Transverse colon (tissue), 4 donors: ENCODE measurements around the gene PALLD. TPM values are rescaled to one million over a fixed set of nuclear protein-coding genes. Genes with fewer than 3 reads are reported as not detected.

ENCODE experiments used
- DNase-seq: peaks from one replicate; pipeline ENCODE4 v3.0.0-alpha.2; 2019
- H3K27ac ChIP-seq, 4 donors: fragments of 200-600 bp; sonication (generic); 2 replicates each; pipeline ENCODE4 v1.5.1; 2016 to 2018; ENCODE audit warnings: inconsistent platforms in 4 of 4
- H3K27me3 ChIP-seq: fragments of 200-600 bp; sonication (generic); 2 replicates; pipeline ENCODE4 v1.5.1; 2017; ENCODE audit warnings: inconsistent platforms
- H3K36me3 ChIP-seq, 4 donors: fragments of 200-600 bp; sonication (generic); 2 replicates each; pipeline ENCODE4 v1.5.1; 2017 to 2019; ENCODE audit warnings: inconsistent platforms in 4 of 4
- H3K4me1 ChIP-seq, 4 donors: fragments of 200-600 bp; sonication (generic); 2 replicates each; pipeline ENCODE4 v1.5.1; 2017 to 2020; ENCODE audit warnings: inconsistent platforms in 4 of 4
- H3K4me3 ChIP-seq, 4 donors: fragments of 200-600 bp; sonication (generic); 1 replicate in 1 of 4; 2 replicates in 3 of 4; pipeline versions ENCODE4 v1.5.1 to v1.6.1; 2017 to 2019; ENCODE audit warnings: inconsistent platforms in 4 of 4
- H3K9me3 ChIP-seq, 2 donors: fragments of 200-600 bp; sonication (generic); 2 replicates each; pipeline ENCODE4 v1.5.1; 2017 to 2019; ENCODE audit warnings: inconsistent platforms in 2 of 2
- CTCF ChIP-seq, 5 experiments: fragments of 200-600 bp in 3 of 5; fragments of 450-650 bp in 2 of 5; sonication (generic) in 3 of 5; IDR thresholded peaks; 1 replicate in 2 of 5; 2 replicates in 3 of 5; pipeline ENCODE4 v1.5.1; 2016 to 2017; ENCODE audit warnings: antibody characterized with exemption in 5 of 5, inconsistent platforms in 3 of 5, mild to moderate bottlenecking in 2 of 5, moderate library complexity in 1 of 5
- EP300 ChIP-seq: sonication (generic); formaldehyde crosslinking; IDR thresholded peaks from one replicate; pipeline ENCODE4 v1.6.1; 2017; ENCODE audit warnings: antibody characterized with exemption, low read depth
- POLR2A ChIP-seq: fragments of 450-650 bp; IDR thresholded peaks from one replicate; pipeline ENCODE4 v1.6.1; 2016; ENCODE audit warnings: antibody characterized with exemption, mild to moderate bottlenecking, moderate library complexity
- POLR2AphosphoS5 ChIP-seq, 3 donors: sonication (generic); formaldehyde crosslinking; IDR thresholded peaks; one replicate each; pipeline ENCODE4 v1.6.1; 2016; ENCODE audit warnings: antibody characterized with exemption in 3 of 3
- WGBS, 2 donors: methylation state at CpG; one replicate each; pipeline ENCODE4 v1.1.5; 2018; ENCODE audit warnings: low coverage in 1 of 2; 5-methylcytosine and 5-hydroxymethylcytosine counted together
- in situ Hi-C, 4 donors: fragments of 200-750 bp; cut with MboI; loops; one replicate each; pipeline versions ENCODE4 v1.15.0 to v1.15.1; 2017; ENCODE audit warnings: low sequenced_read_pairs in 3 of 4, low pct_ligation_motif_present in 1 of 4, low pct_unique_long_range_greater_than_20kb in 1 of 4
- intact Hi-C: fragments of 100-400 bp; cut with DNase I; formaldehyde crosslinking; loops from one replicate; pipeline ENCODE4 v1.15.1; 2023; ENCODE audit warnings: low total_unique reads
- total RNA-seq, 4 donors: library from RNA; depleted of rRNA; stranded (reverse); fragments of >200 nt; gene quantifications; one replicate each; pipeline ENCODE4 v1.1.0, GENCODE V29; 2016

PALLD gene
- total RNA-seq, 4 donors from 2014 or later, result 230 to 309 (median 278) TPM

- H3K36me3 ChIP-seq, result no peaks in the 10 kb centered on the region
- H3K27me3 ChIP-seq, result no peaks in the 10 kb centered on the region
- no peaks in the 10 kb centered on the region for H3K9me3 ChIP-seq
- H3K4me3 ChIP-seq, result no peak overlapping the region
- intact Hi-C loops, result no loop called here
- in situ Hi-C loops, result no loop called here
- no peak for DNase-seq
- H3K27ac ChIP-seq, result no peak overlapping the region
- H3K4me1 ChIP-seq, result no peaks in the 10 kb centered on the region
- TF ChIP-seq EP300 (no peak), POLR2A (no peak), CTCF (IDR thresholded peaks at IDR 0.05) (no peak), POLR2AphosphoS5 (IDR thresholded peaks at IDR 0.05) (no peak)
- 85 to 88% methylated on average over 8 of the region's 8 CpGs for WGBS, 2 donors
Measured at GRCh38 chr4:168528131-168528949, 31.5 kb downstream of the PALLD start.

- Histone ChIP-seq H3K4me3 (no peak overlapping the region), H3K27ac (no peak overlapping the region), H3K36me3 (no peaks in the 10 kb centered on the region), H3K27me3 (no peaks in the 10 kb centered on the region), H3K9me3 (no peaks in the 10 kb centered on the region), H3K4me1 (no peaks in the 10 kb centered on the region)
- intact Hi-C loops, result no loop called here
- WGBS, 2 donors, result 88 to 92% methylated on average over 6 of the region's 6 CpGs
- no peak for TF ChIP-seq EP300
- TF ChIP-seq POLR2AphosphoS5 (IDR thresholded peaks at IDR 0.05), result no peak
- TF ChIP-seq CTCF (IDR thresholded peaks at IDR 0.05), result no peak
- TF ChIP-seq POLR2A, result no peak
- in situ Hi-C loops, result no loop called here
- DNase-seq, result no peak
Measured at GRCh38 chr4:168529257-168529656, 32.4 kb downstream of the PALLD start.

GRCh38 chr4:168531305-168531704 lies 34.5 kb downstream of the PALLD start:
- DNase-seq, result no peak
- no peaks in the 10 kb centered on the region for H3K27me3 ChIP-seq
- TF ChIP-seq EP300 (no peak), POLR2A (no peak), POLR2AphosphoS5 (IDR thresholded peaks at IDR 0.05) (no peak), CTCF (IDR thresholded peaks at IDR 0.05) (no peak)
- no peaks in the 10 kb centered on the region for H3K4me1 ChIP-seq
- in situ Hi-C loops, result no loop called here
- intact Hi-C loops, result no loop called here
- no peaks in the 10 kb centered on the region for H3K36me3 ChIP-seq
- no peak overlapping the region for H3K27ac ChIP-seq
- H3K9me3 ChIP-seq, result no peaks in the 10 kb centered on the region
- WGBS, 2 donors, result 73 to 89% methylated on average over 4 of the region's 4 CpGs
- no peak overlapping the region for H3K4me3 ChIP-seq

- intact Hi-C loops, result no loop called here
- Histone ChIP-seq H3K9me3 (no peaks in the 10 kb centered on the region), H3K4me3 (no peak overlapping the region), H3K36me3 (no peaks in the 10 kb centered on the region), H3K27ac (no peak overlapping the region), H3K27me3 (no peaks in the 10 kb centered on the region), H3K4me1 (no peaks in the 10 kb centered on the region)
- no peak for TF ChIP-seq EP300
- no peak for TF ChIP-seq POLR2A
- no peak for TF ChIP-seq POLR2AphosphoS5 (IDR thresholded peaks at IDR 0.05)
- TF ChIP-seq CTCF (IDR thresholded peaks at IDR 0.05), result no peak
- 98 to 100% methylated on average over 1 of the region's 1 CpG for WGBS, 2 donors
- DNase-seq, result no peak
- in situ Hi-C loops, result no loop called here
Measured at GRCh38 chr4:168534535-168534934, 37.7 kb downstream of the PALLD start.
